Dermis microvascular lymphatic vessel endothelial cell (primary cell): ENCODE measurements around the gene TTC1. TPM values are rescaled to one million over a fixed set of nuclear protein-coding genes. Genes with fewer than 3 reads are reported as not detected.
"Not testable (repeated sequence)": the region's sequence is repeated elsewhere in the genome, so short reads cannot be mapped to it uniquely, and the experiment has no call there.

Experiments
- DNase-seq, 2 donors: peaks; one replicate each; pipeline versions ENCODE4 v3.0.0 to v3.0.0-alpha.2; 2010; ENCODE audit warnings: low read depth in 2 of 2
- total RNA-seq: library from RNA; depleted of rRNA; stranded (reverse); fragments of >200 nt; gene quantifications from 2 replicates; pipeline ENCODE4 v1.2.1, GENCODE V29; 2014

The TTC1 gene
- total RNA-seq, 1 donor from 2014 or later, result 38.9 TPM

DNA sequence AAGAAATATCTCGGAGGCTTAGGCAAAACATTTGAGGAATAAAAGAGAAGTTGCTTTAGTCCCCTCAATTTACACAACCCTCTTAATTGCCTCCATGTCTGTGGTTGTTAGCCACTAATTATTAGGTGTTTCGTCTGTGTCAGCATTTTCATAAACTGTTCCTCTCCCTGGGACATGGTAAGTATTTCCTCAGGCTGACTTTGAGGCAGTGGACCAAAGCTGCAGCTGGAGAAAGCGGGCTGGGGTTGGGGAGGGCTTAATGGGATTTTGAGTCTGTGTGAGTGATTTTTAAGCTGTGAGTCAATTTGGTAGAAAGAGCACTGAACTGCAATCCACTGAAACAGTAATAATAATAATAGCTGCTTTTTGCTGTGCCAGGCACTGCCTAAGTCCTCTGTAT, 13.0 kb upstream of the TTC1 start:
- DNase-seq, result no peak

DNA sequence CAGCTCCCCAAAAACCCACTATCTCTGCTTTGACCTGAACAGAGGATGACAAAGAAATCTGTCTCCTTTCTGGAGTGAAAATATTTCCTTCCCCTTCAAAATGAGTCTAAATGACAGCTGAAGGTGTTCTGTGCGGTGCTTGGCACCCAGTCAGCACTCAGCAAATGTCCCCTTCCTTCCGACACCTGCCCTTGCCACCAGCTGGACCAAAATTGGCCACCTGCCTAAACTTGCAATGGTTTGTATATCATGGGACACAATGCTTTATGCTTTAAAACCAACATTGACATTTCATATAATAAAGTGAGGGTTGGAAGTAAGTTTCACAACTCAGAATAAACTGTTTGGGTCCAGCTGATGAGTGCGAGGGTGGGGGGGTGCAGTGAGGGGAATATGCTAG, 7.5 kb upstream of the TTC1 start:
- no peak for DNase-seq

DNA sequence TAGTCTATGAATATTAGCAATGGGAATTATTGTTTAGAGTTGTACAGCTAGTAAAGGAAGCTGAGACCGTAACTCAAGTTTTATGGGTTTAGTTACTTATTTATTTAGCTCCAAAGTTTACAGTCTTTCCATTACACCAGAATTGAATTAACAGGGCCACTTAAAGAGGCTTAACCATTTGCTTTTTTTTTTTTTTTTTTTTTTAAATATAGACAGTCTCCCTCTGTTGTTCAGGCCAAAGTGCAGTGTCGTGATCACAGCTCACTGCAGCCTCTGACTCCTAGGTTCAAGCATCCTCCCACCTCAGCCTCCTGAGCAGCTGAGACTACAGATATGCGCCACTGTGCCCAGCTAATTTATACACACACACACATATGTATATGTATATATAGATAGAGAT, 1.4 kb upstream of the TTC1 start:
- no peak for DNase-seq

DNA sequence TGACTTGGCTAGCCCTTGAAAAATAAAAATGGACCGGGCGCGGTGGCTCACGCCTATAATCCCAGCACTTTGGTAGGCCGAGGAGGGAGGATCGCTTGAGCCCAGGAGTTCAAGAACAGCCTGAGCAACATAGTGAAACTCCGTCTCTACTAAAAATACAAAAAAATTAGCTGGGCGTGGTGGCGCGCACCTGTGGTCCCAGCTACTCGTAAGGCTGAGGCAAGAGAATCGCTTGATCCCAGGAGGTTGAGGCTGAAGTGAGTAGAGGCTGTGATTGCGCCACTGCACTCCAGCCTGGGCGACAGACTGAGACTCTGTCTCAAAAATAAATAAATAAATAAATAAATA, 436 bp upstream of the TTC1 start:
- not testable (repeated sequence) for DNase-seq

DNA sequence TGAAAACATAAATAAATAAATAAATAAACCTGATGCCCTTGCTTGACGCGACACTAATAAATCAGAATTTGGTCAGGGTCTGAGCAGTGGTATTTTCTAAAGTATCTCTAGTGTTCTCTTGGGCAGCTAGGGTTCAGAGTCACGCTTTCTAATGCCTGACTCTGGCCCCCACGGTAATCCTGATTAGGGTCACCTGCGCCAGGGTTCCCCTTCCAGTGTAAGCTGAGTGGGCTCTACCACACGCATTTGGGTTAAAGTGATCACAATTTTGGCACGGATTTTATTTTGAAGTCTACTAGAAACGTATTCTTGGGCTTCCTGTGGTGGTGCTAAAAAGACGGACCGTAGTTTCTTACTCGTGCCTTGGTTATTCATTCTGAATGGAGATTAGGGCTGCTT, 651 bp downstream of the TTC1 start:
- DNase-seq, result no peak

DNA sequence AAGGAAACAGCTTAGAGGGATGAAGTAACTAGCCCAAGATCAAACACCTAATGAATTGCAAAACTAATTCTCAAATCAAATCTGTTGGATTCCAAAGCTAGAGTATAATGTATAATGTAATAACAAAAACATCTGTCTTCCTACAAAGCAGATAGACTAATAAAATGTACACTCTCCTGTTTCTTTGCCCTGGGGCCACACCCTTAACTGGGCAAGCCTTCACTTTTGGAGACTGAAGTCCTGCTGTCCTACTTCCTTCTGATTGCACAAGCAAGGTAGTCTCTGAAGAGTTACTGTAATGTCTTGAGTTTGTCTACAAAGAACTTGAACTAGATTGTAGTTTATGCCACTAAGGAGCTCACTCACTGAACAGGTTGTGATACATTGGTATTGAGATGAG, 2.5 kb downstream of the TTC1 start:
- no peak for DNase-seq

DNA sequence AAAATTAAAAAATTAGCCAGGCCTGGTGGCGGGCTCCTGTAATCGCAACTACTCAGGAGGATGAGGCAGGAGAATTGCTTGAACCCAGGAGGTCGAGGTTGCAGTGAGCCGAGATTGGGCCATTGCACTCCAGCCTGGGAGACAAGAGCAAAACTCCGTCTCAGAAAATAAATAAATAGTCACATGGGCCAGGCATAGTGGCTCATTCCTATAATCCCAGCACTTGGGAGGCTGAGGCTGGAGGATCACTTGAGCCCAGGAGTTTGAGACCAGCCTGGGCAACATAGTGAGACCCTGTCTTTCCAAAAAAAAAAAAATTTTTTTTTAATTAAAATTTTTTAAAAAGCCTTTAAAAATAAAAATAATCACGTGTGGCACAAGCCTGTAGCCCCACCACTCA, 5.3 kb downstream of the TTC1 start:
- not testable (repeated sequence) for DNase-seq

DNA sequence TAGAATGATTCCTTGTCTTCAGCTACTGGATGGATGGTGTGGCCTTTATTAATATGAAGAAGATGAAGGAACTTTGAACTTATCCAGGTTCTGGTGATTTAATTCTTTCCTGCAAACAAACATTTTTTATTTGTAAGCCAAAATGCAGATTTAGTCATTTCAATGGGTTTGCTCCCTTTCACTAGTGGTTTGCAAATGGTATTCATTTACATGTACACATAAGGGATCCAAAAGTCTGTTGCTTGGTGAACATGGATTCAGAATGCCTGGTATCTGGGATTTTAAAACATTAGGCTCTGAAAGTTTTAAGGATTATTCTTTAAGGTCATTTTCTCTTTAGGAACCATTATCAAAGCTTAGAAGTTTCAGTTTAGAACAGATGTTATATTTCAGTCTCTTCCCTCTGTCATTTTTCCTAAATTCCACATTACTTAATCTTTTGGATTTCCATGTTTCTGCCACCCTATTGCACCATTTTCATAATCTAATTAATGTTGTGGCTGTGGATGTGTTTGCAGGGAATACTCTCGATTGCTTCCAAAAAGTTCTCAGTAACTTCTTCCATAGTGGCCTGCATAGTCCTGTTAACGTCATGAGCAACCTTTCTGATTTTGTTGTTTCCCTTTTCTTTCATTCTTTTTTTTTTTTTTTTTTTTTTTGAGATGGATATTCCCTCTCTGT, 10.1 kb downstream of the TTC1 start:
- no peak for DNase-seq

DNA sequence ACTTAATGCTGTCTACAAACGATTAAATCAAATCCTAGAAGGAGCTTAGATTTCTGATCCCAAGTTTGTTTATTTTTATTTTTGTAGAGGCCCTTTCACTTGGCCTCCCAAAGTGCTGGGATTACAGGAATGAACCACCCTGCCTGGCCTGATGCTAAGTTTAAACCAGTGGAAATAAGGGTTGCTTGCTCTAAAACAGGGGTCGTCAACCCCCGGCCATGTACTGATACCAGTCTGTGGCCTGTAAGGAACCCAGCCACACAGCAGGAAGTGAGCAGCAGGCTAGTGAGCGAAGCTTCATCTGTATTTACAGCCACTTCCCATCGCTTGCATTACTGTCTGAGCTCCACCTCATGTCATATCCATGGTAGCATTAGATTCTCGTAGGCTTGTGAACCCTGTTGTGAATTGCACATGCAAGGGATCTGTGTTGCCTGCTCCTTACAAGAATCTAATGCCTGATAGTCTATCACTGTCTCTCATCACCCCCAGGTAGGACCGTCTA, 11.4 kb downstream of the TTC1 start:
- DNase-seq, result peak; percentile 33 to 63

DNA sequence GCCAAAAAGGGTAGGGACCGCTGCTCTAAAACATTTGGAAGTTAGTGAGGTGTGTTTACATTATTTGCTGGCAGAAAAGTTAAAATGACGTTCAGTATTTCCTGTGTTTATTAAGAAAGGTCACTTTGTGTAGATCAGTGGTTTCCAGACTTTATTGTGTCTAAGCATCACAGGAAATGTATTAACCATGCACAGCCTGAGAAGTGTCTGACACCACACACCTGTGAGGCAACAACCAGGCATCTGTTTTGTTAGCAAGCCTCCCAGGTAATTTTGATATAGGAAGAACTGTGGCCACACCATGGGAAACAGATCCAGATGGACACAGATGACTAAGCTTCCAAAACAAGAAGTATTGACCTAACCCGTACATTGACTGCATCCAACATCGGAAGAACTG, 12.0 kb downstream of the TTC1 start:
- peak; percentile 90 for DNase-seq

DNA sequence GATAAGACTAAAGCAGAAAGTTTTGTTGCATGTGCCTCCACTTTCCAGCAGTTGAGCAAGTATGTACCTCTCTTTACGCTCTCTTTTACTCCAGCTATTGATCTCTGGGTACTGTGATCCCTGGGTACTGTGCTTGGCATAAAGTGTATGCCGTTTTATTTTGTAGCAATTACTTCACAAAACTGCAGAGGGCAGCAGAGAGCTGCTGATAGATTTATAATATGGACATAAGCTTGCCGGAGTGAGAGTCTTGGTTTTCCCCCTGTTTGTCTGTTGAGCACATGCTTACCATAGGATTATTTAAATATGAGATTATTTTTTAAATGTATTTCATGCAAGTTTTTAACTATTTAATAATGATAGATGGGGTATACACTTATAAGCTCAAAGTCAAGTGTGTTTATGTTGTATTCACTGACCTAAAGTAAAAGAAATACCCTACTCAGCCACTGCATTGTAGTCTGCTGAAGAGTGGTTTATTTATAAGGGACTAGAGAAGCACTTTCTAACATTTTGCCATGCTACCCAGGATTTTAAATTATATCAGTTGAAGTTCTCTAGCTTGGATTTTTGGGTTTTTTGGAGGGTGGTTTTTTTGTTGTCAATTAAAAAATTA, 13.0 kb downstream of the TTC1 start:
- DNase-seq, result peak; percentile 77 to 83

DNA sequence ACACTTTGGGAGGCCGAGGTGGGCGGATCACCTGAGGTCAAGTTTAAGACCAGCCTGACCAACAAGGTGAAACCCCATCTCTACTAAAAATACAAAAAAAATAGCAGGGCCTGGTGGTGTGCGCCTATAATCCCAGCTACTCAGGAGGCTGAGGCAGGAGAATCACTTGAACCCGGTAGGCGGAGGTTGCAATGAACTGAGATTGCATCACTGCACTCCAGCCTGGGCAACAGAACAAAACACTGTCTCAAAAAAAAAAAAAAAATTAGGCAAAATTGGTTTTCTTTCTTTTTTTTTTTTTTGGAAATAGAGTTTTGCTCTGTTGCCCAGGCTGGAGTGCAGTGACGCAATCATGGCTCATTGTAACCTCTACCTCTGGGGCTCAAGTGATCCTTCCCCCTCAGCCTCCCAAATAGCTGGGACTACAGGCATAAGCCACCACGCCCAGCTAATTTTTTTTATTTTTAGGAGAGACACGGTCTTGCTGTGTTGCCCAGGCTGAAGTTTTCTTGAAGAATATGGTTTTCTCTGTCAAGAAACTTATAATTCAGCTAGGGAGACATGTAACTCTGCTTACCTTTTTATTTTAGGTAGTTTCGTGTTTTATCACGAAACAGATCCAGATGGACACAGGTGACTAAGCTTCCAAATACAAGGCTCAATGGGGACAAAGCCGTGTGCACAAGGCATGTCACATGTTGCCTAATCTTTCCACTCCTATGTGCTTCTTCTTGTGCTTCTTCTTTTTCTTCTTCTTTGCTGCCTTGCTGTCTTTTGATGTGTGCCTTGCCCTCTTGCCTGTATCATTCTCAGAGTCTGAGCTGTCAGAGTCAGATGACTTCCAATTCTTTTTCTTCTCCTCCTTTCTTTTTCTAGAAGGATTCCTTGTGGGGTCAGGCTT, 14.3 kb downstream of the TTC1 start:
- DNase-seq, result no peak

DNA sequence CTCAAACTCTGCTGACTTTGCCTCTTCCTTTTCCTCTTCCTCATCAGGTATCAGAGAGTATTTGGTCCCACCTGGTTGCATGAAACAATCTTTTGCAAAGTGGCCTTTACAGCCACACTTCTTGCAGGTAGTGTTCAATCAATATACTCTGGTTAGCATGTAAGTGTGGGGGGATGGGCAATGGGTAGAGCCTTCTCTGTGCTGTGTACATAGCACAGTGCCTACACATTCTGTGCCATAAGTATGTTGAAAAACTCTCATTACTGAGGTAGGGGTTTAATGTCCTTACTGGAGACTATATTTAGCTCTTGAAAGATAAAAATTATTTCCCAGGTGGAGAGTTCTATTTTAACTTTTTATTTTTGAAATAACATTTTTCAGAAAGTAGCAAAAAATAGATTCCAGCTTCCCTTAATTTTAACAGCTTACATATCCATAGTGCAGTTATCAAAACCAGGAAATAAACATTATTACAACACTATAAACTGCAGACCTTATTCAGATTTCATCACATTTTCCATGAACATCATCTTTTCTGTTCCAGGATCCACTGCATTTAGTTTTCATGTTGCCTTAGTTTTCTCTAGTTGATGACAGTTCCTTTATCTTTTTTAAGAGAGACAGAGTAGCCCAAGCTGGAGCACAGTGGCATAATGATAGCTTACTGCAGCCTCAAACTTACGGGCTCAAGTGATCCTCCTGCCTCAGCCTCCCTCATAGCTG, 15.1 kb downstream of the TTC1 start:
- DNase-seq, result peak in 1 of 2 donors; percentile 57

DNA sequence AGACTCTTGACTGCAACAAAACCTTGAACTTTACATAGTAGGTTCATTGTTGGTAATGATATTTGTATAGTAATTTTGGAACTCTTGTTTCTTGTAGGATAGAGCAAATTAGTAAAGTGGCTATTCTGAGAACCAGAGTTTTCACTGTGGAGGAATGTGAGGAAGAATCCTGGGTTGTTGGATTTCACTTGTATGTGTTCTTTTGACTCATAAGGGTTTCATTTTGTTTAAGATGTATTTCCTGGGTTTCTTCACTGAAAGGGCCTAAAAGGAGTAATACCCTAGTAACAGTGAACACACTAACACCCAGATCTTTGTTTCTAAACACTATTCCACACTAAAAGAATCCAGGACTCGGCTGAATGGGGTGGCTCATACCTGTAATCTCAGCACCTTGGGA, 20.1 kb downstream of the TTC1 start:
- DNase-seq, result no peak

DNA sequence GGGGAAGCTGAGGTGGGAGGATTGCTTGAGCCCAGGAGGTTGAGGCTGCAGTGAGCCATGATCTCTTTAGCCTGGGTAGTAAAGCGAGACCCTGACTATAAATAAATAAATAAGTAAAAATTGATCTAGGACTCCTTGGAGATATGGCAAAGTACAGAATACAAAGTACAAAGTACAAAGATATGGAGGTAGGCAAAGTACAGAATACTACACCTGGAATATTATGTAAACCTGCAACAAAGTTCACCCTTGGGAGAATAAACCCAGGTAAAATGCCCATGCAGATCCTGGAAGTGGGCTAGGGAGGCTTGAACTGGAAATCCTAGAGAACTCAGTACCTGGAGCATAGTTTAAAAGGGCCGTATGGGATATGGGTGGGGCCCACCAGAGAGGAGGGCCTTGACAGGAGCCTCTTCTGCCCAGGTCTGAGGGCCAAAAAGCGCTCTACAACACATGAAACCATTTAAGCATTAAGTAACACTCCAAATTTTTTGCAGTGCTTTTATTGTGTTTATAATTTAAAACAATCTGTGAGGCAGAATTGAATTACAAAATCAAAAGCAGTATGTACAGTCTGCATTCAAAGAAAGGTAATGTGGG, 20.7 kb downstream of the TTC1 start:
- no peak for DNase-seq

DNA sequence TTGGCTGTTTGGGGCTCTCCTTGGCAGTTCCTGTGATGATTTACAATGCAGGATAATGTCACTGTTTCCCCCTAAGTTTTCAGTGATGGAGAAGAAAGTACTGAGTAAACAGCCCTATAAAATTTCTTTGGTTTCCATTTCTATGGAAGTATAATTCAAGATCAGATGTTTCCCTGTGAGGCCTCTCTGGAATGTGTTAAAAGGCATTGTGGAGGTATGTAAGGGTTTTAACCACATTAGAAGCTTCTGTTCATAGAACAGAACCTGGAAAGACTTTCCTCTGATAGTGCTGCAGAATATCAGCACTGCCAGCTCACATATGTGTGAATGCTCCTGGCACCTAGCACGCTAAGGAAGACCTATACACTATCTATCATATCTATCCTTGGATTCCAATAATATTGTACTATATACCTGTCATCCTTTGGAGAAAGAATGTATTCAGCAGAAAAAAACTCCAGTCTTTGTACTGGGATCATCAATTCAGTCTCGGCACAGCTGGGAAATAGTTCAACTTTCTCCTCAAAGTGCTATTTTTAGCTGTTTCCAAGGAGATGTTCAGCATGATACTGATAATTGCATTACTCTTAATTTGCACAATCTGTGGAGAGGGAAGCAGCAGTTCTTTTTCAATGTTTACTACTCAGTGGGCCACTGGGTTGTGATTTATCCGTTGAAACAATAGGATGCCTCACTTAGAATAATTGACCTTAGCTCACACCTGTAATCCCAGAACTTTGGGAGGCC, 21.9 kb downstream of the TTC1 start:
- DNase-seq, result no peak

DNA sequence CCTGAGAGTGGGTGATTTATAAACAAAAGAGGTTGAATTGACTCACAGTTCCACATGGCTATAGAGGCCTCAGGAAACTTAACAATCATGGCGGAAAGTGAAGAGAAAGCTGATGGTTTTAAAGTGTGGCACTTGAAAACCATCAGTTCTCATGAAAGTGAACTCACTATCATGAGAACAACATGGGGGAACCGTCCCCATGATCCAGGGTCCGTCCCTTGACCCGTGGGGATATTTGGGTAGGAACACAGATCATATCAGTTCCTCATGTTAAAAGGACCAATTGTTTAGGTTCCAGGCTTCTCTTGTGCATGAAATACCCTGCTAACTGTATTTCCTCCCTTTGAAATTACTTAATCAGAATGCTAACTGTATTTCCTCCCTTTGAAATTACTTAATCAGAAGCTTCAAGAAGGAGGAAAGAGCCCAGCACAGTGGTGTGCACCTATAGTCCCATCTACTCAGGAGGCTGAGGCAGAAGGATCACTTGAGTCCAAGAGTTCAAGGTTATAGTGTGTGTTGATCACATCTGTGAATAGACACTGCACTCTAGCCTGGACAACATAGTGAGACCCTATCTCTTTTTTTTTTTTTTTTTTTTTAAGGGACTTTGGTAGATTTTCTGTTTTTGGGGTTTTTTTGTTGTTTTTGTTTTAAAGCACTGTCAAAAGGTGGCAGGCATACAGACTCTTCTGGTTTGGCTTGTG, 24.8 kb downstream of the TTC1 start:
- peak in 1 of 2 donors; percentile 1 for DNase-seq

DNA sequence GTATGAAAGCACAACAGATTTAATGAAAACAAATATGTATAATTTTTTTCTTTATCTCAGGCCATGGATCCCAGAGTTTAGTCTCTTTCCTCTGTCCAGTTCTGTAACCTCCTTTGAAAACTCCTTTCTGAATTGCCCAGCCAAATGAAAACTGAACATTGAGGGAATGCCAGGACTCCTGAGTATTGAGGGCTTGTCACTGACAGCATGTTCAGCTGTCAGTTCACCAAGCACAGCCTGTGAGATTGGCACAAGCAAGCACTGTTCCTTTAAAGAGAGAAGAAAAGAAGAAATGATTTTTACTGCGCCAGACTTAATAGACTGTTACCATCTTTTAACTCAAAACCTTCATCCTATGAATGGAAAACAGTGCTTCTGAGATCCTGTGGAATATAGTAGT, 27.3 kb downstream of the TTC1 start:
- DNase-seq, result no peak

DNA sequence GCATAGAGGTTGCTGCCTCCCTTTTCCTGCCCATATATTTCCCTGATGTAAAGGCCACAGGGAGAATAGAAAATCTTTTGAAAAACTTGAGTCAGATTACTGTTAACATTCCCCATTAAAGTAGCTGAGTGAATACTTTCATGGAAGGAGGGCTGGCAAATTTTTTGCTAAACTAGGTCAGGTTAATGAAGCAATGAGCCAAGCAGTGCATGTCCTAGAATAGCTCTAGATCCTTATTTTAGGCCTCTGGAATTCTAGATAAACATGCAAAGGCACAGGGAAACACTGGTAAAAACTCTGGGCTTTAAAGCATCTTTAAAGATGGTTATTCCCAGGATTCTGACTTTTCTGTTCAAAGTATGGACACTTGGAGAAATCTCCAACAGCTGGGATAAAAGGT, 27.9 kb downstream of the TTC1 start:
- no peak for DNase-seq
